ENCODE measurements around the gene RPA1.

RPA1 gene

GRCh38 chr17:1941272-1942065, 111.7 kb downstream of the RPA1 start:
- DNase-seq (ENCODE audit: low read depth in 2 of 2) = no peak

- DNase-seq (ENCODE audit: low read depth in 2 of 2) = no peak
Measured at GRCh38 chr17:1942066-1942365, 112.2 kb downstream of the RPA1 start.

GRCh38 chr17:1942666-1943435, 113.0 kb downstream of the RPA1 start:
- no peak for DNase-seq (ENCODE audit: low read depth in 2 of 2)

- no peak for DNase-seq (ENCODE audit: low read depth in 2 of 2)
Measured at GRCh38 chr17:1943436-1943831, 113.6 kb downstream of the RPA1 start.

GRCh38 chr17:1945621-1946020, 115.8 kb downstream of the RPA1 start:
- DNase-seq (ENCODE audit: low read depth in 2 of 2) = no peak

- no peak for DNase-seq (ENCODE audit: low read depth in 2 of 2)
Measured at GRCh38 chr17:1946021-1946932, 116.5 kb downstream of the RPA1 start.

- no peak for DNase-seq (ENCODE audit: low read depth in 2 of 2)
Measured at GRCh38 chr17:1947229-1947742, 117.5 kb downstream of the RPA1 start.

- DNase-seq (ENCODE audit: low read depth in 2 of 2) = no peak
Measured at GRCh38 chr17:1947743-1948516, 118.1 kb downstream of the RPA1 start.

- no peak for DNase-seq (ENCODE audit: low read depth in 2 of 2)
Measured at GRCh38 chr17:1948517-1948825, 118.7 kb downstream of the RPA1 start.

Data from stimulated activated CD8-positive, alpha-beta memory T cell treated with anti-CD3 and anti-CD28 coated beads, Interleukin-2, amount 100 ng/mL, for 48 hours (primary cell).